Measurements from ENCODE around the gene KIAA1614.

DNA sequence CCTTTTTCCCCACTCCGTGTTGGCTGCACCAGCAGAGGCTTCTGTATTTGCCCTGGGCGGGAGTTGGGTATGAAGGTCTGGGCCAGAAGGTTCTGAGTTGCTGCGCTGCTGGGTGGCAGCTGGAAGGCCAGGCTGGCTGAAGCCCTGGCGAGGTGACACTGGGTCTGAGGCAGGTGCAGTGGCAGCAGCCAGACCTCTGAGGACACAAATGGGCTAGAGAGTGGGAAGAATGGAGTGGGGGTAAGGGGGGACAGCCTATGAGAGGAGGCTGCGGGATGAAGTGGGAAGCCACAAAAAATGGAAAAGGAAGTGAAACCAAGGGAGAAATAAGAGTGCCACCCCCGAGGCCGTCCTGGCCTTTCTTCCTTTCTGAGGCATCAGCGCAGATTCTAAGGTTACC is 56.7 kb downstream of the KIAA1614 start:
- TF ChIP-seq, protein P1, sequence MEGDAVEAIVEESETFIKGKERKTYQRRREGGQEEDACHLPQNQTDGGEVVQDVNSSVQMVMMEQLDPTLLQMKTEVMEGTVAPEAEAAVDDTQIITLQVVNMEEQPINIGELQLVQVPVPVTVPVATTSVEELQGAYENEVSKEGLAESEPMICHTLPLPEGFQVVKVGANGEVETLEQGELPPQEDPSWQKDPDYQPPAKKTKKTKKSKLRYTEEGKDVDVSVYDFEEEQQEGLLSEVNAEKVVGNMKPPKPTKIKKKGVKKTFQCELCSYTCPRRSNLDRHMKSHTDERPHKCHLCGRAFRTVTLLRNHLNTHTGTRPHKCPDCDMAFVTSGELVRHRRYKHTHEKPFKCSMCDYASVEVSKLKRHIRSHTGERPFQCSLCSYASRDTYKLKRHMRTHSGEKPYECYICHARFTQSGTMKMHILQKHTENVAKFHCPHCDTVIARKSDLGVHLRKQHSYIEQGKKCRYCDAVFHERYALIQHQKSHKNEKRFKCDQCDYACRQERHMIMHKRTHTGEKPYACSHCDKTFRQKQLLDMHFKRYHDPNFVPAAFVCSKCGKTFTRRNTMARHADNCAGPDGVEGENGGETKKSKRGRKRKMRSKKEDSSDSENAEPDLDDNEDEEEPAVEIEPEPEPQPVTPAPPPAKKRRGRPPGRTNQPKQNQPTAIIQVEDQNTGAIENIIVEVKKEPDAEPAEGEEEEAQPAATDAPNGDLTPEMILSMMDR (conservative IDR thresholded peaks at IDR 0.05): no peak
- no peak for TF ChIP-seq EZH2 (IDR thresholded peaks at IDR 0.05; ENCODE audit: low read depth)

Measured in PC-9 (cell line).